ENCODE data around the gene TTC33.

The TTC33 gene

DNA sequence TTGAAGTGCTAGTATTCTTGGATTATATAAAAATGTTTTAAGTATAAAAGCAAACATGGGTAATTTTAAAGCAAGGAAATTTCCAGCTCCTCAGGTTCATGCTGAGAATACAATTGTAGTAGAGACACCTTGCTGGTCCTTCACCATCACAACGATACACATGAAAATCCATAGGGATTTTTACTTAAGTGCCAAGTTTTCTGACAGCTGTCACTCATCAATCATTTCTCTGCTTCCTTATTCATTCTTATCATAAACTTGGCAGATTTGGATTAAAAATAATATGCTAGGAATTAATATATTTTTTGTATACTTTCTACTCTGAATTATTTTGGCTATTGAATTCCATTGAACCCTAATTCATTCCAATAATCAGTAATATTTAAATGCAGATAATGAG is 244.0 kb downstream of the TTC33 start:
- Histone ChIP-seq H3K9ac (ENCODE audit: low read depth in 1 of 2, low read length in 2 of 2) (no peak overlapping the region), H3K9me3 (ENCODE audit: control insufficient read depth in 1 of 2, low read length in 2 of 2) (no peaks in the 10 kb centered on the region), H3K27ac (ENCODE audit: low read depth, low read length) (no peak overlapping the region), H3K4me1 (ENCODE audit: control insufficient read depth in 1 of 2, insufficient read depth in 2 of 2, low read length in 2 of 2) (no peaks in the 10 kb centered on the region), H3K36me3 (ENCODE audit: control insufficient read depth in 1 of 2, insufficient read depth in 2 of 2, low read length in 2 of 2) (no peaks in the 10 kb centered on the region), H3K4me3 (ENCODE audit: low read depth in 1 of 2, low read length in 2 of 2) (no peak overlapping the region), H3K27me3 (ENCODE audit: control insufficient read depth in 1 of 2, insufficient read depth in 2 of 2, low read length in 2 of 2) (no peaks in the 10 kb centered on the region)

DNA sequence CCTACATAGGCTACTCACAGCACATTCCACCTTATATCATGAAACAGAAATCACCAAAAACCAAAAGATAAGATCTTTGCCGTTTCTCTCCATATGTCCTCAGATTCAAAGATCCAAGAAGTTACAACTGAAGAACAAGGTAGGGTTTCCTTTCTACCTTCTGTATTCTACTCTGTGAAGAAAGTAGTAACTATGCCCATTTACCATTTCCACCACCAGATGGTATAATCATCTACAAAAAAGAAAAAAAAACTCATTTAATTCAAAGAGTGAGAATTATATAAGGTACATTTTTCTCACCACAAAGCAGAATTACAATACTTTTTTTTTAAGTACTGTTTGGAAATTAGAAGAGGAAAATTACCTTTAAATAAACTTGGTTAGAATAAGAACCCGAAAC is 248.7 kb downstream of the TTC33 start:
- H3K4me1 ChIP-seq (ENCODE audit: control insufficient read depth in 1 of 2, insufficient read depth in 2 of 2, low read length in 2 of 2): peaks cover 3 to 4% of the 10 kb centered on the region in 2 donors
- H3K9ac ChIP-seq (ENCODE audit: low read depth in 1 of 2, low read length in 2 of 2): no peak overlapping the region
- no peaks in the 10 kb centered on the region for H3K36me3 ChIP-seq (ENCODE audit: control insufficient read depth in 1 of 2, insufficient read depth in 2 of 2, low read length in 2 of 2)
- H3K27me3 ChIP-seq (ENCODE audit: control insufficient read depth in 1 of 2, insufficient read depth in 2 of 2, low read length in 2 of 2): no peaks in the 10 kb centered on the region
- H3K9me3 ChIP-seq (ENCODE audit: control insufficient read depth in 1 of 2, low read length in 2 of 2): no peaks in the 10 kb centered on the region
- no peak overlapping the region for H3K4me3 ChIP-seq (ENCODE audit: low read depth in 1 of 2, low read length in 2 of 2)
- no peak overlapping the region for H3K27ac ChIP-seq (ENCODE audit: low read depth, low read length)

DNA sequence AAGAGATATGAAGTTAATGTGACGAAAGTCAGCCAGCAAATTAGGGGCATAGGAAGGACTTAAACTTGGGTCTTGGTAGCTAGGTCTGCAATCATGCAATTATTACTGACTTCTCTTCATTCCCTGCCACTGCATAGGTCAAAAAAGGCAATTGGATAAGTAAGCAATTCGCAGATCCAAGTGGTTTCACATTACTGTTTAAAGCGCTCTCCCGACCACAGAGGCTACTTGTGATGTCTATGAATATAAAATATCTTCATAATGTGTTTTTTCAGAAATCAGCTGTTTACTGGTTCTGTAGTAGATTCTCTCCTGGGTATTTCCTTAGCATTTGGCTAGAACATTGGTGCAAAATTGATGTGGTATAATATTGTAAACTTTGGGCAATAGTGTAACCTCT is 250.7 kb downstream of the TTC33 start:
- H3K4me1 ChIP-seq (ENCODE audit: control insufficient read depth in 1 of 2, insufficient read depth in 2 of 2, low read length in 2 of 2): peaks cover 15 to 16% of the 10 kb centered on the region in 2 donors
- H3K36me3 ChIP-seq (ENCODE audit: control insufficient read depth in 1 of 2, insufficient read depth in 2 of 2, low read length in 2 of 2): no peaks in the 10 kb centered on the region
- H3K4me3 ChIP-seq (ENCODE audit: low read depth in 1 of 2, low read length in 2 of 2): no peak overlapping the region
- H3K27me3 ChIP-seq (ENCODE audit: control insufficient read depth in 1 of 2, insufficient read depth in 2 of 2, low read length in 2 of 2): no peaks in the 10 kb centered on the region
- H3K27ac ChIP-seq (ENCODE audit: low read depth, low read length): no peak overlapping the region
- no peaks in the 10 kb centered on the region for H3K9me3 ChIP-seq (ENCODE audit: control insufficient read depth in 1 of 2, low read length in 2 of 2)
- no peak overlapping the region for H3K9ac ChIP-seq (ENCODE audit: low read depth in 1 of 2, low read length in 2 of 2)

DNA sequence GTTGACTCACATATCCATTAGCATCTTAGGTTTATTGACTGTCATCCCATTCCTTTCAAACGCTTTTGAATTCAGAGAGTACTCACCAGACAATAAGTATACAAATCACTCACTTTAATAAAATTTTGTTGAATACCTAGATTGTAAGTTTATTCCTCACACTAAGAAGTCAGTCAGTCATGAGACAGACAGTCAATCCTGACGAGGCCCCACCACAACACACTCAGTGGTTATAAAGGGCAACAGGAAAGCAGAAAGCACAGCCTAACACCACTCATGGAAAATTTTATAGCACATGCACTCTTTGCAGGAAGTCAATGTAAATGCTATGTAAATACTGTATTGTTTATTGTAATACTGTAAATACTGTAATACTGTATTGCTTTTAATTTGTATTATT is 252.3 kb downstream of the TTC33 start:
- Histone ChIP-seq H3K4me1 (ENCODE audit: control insufficient read depth in 1 of 2, insufficient read depth in 2 of 2, low read length in 2 of 2) (peaks cover 17 to 28% of the 10 kb centered on the region in 2 donors), H3K36me3 (ENCODE audit: control insufficient read depth in 1 of 2, insufficient read depth in 2 of 2, low read length in 2 of 2) (no peaks in the 10 kb centered on the region), H3K27me3 (ENCODE audit: control insufficient read depth in 1 of 2, insufficient read depth in 2 of 2, low read length in 2 of 2) (no peaks in the 10 kb centered on the region), H3K9ac (ENCODE audit: low read depth in 1 of 2, low read length in 2 of 2) (no peak overlapping the region), H3K27ac (ENCODE audit: low read depth, low read length) (no peak overlapping the region), H3K4me3 (ENCODE audit: low read depth in 1 of 2, low read length in 2 of 2) (no peak overlapping the region), H3K9me3 (ENCODE audit: control insufficient read depth in 1 of 2, low read length in 2 of 2) (no peaks in the 10 kb centered on the region)

DNA sequence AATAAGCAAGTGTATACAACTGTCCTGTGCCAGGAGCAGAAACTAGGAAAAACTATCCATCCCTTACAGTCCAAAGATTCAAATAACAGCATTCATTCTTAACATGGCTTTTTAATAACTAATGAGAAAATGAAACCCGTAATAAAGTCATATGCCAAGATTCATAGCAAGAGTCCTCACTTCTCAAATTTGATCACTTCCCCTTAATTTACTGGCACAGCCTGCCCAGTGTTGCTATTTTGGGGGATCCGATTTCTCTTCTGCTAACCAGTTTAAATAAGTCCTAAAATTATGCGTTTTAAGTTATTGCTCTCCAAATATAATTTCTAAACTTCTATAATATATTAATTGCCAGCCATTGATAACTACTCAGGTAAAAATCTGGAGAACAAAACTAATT is 253.0 kb downstream of the TTC33 start:
- Histone ChIP-seq H3K27ac (ENCODE audit: low read depth, low read length) (no peak overlapping the region), H3K4me3 (ENCODE audit: low read depth in 1 of 2, low read length in 2 of 2) (no peak overlapping the region), H3K9ac (ENCODE audit: low read depth in 1 of 2, low read length in 2 of 2) (no peak overlapping the region), H3K4me1 (ENCODE audit: control insufficient read depth in 1 of 2, insufficient read depth in 2 of 2, low read length in 2 of 2) (peaks cover 17 to 30% of the 10 kb centered on the region in 2 donors), H3K36me3 (ENCODE audit: control insufficient read depth in 1 of 2, insufficient read depth in 2 of 2, low read length in 2 of 2) (no peaks in the 10 kb centered on the region), H3K9me3 (ENCODE audit: control insufficient read depth in 1 of 2, low read length in 2 of 2) (no peaks in the 10 kb centered on the region), H3K27me3 (ENCODE audit: control insufficient read depth in 1 of 2, insufficient read depth in 2 of 2, low read length in 2 of 2) (no peaks in the 10 kb centered on the region)

DNA sequence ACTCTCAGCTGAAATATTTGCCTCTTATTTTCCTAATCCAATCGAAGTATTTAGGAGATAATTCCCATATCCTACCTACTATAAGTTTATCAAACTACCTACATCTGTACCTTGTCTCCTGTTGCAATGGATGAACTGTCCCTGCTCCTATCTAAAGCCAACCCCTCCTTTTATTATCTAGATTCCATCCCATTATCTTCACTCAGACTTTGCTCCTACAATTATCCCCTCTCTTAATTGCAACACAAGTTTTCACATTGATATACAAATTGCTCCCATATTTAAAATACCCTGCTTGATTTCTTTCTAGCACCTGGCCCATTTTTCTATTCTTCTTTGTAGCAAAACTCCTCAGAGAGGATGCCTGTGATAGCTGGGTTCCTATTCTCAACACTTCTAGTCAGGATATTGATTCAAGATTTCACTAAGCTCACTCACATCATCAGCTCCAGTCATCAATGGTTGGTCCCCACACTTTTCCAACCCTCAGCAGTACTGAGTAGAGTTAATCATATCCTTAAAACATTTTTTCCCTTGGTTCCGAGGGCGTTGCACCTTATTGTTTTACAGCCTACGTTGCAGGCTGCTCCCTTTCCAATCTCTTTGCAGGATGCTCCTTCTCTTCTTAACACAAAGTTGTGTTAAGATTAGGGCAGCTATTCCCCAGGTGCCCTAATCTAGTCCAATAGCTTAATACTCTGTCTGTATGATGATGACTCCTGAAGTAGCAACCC is 253.9 kb downstream of the TTC33 start:
- Histone ChIP-seq H3K9me3 (ENCODE audit: control insufficient read depth in 1 of 2, low read length in 2 of 2) (no peaks in the 10 kb centered on the region), H3K4me3 (ENCODE audit: low read depth in 1 of 2, low read length in 2 of 2) (no peak overlapping the region), H3K27me3 (ENCODE audit: control insufficient read depth in 1 of 2, insufficient read depth in 2 of 2, low read length in 2 of 2) (no peaks in the 10 kb centered on the region), H3K36me3 (ENCODE audit: control insufficient read depth in 1 of 2, insufficient read depth in 2 of 2, low read length in 2 of 2) (no peaks in the 10 kb centered on the region), H3K9ac (ENCODE audit: low read depth in 1 of 2, low read length in 2 of 2) (no peak overlapping the region), H3K4me1 (ENCODE audit: control insufficient read depth in 1 of 2, insufficient read depth in 2 of 2, low read length in 2 of 2) (peaks cover 17 to 30% of the 10 kb centered on the region in 2 donors), H3K27ac (ENCODE audit: low read depth, low read length) (no peak overlapping the region)

DNA sequence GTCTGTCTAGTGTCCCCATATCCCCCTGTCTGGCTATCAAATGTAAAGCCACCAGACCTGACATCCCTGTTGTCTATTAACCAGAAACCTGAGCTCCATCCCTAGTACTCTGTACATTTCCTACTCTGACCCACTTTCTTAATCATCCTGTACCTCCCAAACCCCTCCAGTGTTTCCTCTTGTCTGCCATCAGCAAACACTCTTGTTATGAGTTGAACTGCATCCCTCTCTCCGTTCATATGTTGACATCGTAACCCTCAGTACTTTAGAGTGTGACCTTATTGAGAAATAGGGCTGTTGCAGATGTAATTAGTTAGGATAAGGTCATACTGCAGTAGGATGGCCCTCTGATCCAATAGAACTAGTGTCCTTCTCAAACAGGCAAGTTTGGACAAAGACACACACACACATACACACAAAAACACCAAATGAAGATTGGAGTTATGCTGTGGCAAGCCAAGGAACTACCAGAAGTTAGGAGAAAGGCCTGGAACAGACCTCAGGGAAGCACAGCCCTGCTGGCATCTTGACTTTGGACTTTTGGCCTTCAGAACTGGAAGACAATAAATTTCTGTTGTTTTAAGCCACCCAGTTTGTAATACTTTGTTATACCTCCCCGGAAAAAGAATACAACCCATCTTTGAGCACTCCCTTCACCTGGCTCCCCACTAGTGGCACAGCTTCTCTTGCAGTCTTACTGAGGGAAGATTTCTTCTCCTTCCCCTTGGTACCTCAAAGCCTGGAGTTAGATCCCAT is 256.1 kb downstream of the TTC33 start:
- H3K4me1 ChIP-seq (ENCODE audit: control insufficient read depth in 1 of 2, insufficient read depth in 2 of 2, low read length in 2 of 2): peaks cover 17 to 33% of the 10 kb centered on the region in 2 donors
- no peaks in the 10 kb centered on the region for H3K9me3 ChIP-seq (ENCODE audit: control insufficient read depth in 1 of 2, low read length in 2 of 2)
- no peaks in the 10 kb centered on the region for H3K36me3 ChIP-seq (ENCODE audit: control insufficient read depth in 1 of 2, insufficient read depth in 2 of 2, low read length in 2 of 2)
- H3K9ac ChIP-seq (ENCODE audit: low read depth in 1 of 2, low read length in 2 of 2): no peak overlapping the region
- no peak overlapping the region for H3K4me3 ChIP-seq (ENCODE audit: low read depth in 1 of 2, low read length in 2 of 2)
- no peak overlapping the region for H3K27ac ChIP-seq (ENCODE audit: low read depth, low read length)
- H3K27me3 ChIP-seq (ENCODE audit: control insufficient read depth in 1 of 2, insufficient read depth in 2 of 2, low read length in 2 of 2): no peaks in the 10 kb centered on the region

DNA sequence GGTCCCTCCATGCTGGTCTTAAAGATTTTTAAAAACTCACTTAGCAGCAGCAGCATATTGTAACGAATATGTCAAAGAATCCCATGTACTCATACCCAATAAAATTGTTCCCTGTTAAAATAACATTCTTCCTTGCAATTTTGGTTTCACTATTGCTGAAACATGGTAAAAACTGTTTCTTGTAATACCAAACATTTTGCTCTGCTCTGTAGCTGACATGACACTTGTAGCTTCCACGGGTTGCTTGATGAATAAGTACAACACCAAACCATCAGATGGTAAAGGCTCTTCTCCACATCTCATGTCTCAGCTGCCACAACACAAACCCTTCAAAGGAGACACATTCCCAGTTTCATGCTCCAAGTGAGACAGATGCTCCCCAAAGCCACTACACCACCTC is 256.8 kb downstream of the TTC33 start:
- no peak overlapping the region for H3K4me3 ChIP-seq (ENCODE audit: low read depth in 1 of 2, low read length in 2 of 2)

DNA sequence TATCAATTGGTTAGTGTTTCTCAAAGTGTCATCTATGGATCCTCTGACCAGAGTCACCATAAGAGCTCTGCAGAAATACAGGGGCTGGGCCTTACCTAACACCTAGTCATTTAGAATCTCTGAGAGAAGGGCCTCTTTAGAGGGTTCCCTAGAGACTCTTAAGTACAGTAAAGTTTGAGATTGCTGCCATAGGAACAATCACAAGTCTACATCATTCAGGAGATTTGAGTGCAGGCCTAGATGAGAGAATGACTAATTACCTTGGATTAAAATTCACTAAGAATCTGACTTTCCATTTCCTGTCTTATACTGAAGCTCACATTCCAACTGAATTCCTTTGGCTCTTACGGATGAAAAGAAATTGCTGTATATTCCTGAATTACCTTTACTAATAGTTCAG is 258.2 kb downstream of the TTC33 start:
- no peak overlapping the region for H3K27ac ChIP-seq (ENCODE audit: low read depth, low read length)
- H3K4me1 ChIP-seq (ENCODE audit: control insufficient read depth in 1 of 2, insufficient read depth in 2 of 2, low read length in 2 of 2): peaks cover 17 to 37% of the 10 kb centered on the region in 2 donors
- H3K9me3 ChIP-seq (ENCODE audit: control insufficient read depth in 1 of 2, low read length in 2 of 2): no peaks in the 10 kb centered on the region
- H3K4me3 ChIP-seq (ENCODE audit: low read depth in 1 of 2, low read length in 2 of 2): no peak overlapping the region
- no peaks in the 10 kb centered on the region for H3K36me3 ChIP-seq (ENCODE audit: control insufficient read depth in 1 of 2, insufficient read depth in 2 of 2, low read length in 2 of 2)
- H3K9ac ChIP-seq (ENCODE audit: low read depth in 1 of 2, low read length in 2 of 2): no peak overlapping the region
- no peaks in the 10 kb centered on the region for H3K27me3 ChIP-seq (ENCODE audit: control insufficient read depth in 1 of 2, insufficient read depth in 2 of 2, low read length in 2 of 2)

More for the DNA sequence above, 256.8 kb downstream of the TTC33 start:
- Histone ChIP-seq H3K4me1 (ENCODE audit: control insufficient read depth in 1 of 2, insufficient read depth in 2 of 2, low read length in 2 of 2) (peaks cover 17 to 37% of the 10 kb centered on the region in 2 donors), H3K36me3 (ENCODE audit: control insufficient read depth in 1 of 2, insufficient read depth in 2 of 2, low read length in 2 of 2) (no peaks in the 10 kb centered on the region), H3K9ac (ENCODE audit: low read depth in 1 of 2, low read length in 2 of 2) (no peak overlapping the region), H3K27me3 (ENCODE audit: control insufficient read depth in 1 of 2, insufficient read depth in 2 of 2, low read length in 2 of 2) (no peaks in the 10 kb centered on the region), H3K27ac (ENCODE audit: low read depth, low read length) (no peak overlapping the region), H3K9me3 (ENCODE audit: control insufficient read depth in 1 of 2, low read length in 2 of 2) (no peaks in the 10 kb centered on the region)

DNA sequence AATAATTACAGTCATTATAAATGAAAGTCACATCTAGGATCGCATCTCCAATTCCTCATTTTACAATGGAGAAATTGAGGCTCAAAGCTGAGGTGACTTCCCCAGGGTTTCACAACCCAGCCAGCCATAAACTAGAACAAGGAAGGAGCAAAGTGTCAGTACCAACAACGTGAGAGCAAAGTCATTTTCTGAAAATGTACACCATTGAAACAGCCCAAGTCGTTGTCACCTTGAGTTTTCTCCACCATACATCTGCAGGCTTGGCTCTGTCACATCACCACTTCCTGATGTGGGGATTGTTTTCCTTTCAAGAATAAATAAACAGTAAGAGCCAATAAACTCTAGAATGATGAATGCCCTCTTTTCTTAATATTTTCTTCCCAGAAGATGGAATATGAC is 260.5 kb downstream of the TTC33 start:
- no peak overlapping the region for H3K9ac ChIP-seq (ENCODE audit: low read depth in 1 of 2, low read length in 2 of 2)
- H3K27me3 ChIP-seq (ENCODE audit: control insufficient read depth in 1 of 2, insufficient read depth in 2 of 2, low read length in 2 of 2): no peaks in the 10 kb centered on the region
- H3K4me3 ChIP-seq (ENCODE audit: low read depth in 1 of 2, low read length in 2 of 2): no peak overlapping the region
- peaks cover 3 to 24% of the 10 kb centered on the region in 2 donors for H3K4me1 ChIP-seq (ENCODE audit: control insufficient read depth in 1 of 2, insufficient read depth in 2 of 2, low read length in 2 of 2)
- no peaks in the 10 kb centered on the region for H3K36me3 ChIP-seq (ENCODE audit: control insufficient read depth in 1 of 2, insufficient read depth in 2 of 2, low read length in 2 of 2)
- H3K27ac ChIP-seq (ENCODE audit: low read depth, low read length): no peak overlapping the region
- H3K9me3 ChIP-seq (ENCODE audit: control insufficient read depth in 1 of 2, low read length in 2 of 2): no peaks in the 10 kb centered on the region
